Upper lobe of left lung (tissue), 4 donors: ENCODE results near the gene PAPSS2.
A peak's percentile ranks its signal among the peaks of the same experiment; 100 is the strongest.

Experiments
- CTCF ChIP-seq, 6 experiments: fragments of 450-650 bp in 4 of 6; fragments of 200-600 bp in 2 of 6; sonication (generic) in 2 of 6; IDR thresholded peaks; one replicate each; pipeline ENCODE4 v1.5.1; 2016 to 2019; ENCODE audit warnings: antibody characterized with exemption in 6 of 6
- POLR2A ChIP-seq, 4 donors: fragments of 450-650 bp; IDR thresholded peaks; one replicate each; pipeline ENCODE4 v1.5.1; 2016 to 2017; ENCODE audit warnings: antibody characterized with exemption in 4 of 4, mild to moderate bottlenecking in 2 of 4
- POLR2AphosphoS5 ChIP-seq, 2 donors: sonication (generic); formaldehyde crosslinking; IDR thresholded peaks; one replicate each; pipeline ENCODE4 v1.5.1; 2017; ENCODE audit warnings: antibody characterized with exemption in 2 of 2

DNA sequence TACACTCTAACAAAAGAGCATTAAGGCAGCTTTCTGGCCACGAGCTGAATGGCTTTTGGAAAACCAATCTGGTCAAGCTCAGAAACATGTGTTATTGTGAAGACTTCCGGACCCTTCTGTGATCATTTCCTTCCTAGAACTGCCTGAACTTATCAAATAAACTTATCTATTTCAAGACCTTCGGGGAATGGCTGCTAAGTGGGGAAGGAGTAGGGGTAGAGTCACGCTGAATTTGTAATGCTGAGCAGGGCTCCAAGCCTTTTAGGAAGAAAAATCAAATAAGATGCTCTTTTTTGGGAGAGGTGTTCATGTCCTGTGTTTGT lies 56.6 kb downstream of the PAPSS2 start:
- TF ChIP-seq CTCF (IDR thresholded peaks at IDR 0.05) (no peak), POLR2AphosphoS5 (IDR thresholded peaks at IDR 0.05) (peak; percentile 38 to 42), POLR2A (IDR thresholded peaks at IDR 0.05) (no peak)
